Mucosa of descending colon (tissue), 3 donors: ENCODE measurements around the gene MCM7. TPM values are rescaled to one million over a fixed set of nuclear protein-coding genes. Genes with fewer than 3 reads are reported as not detected.
A peak's percentile ranks its signal among the peaks of the same experiment; 100 is the strongest.

ENCODE experiments used
- ATAC-seq: fragments of 200-7000 bp; cut with Tn5 transposase; one replicate; pipeline ENCODE4 v1.9.1; 2020; ENCODE audit warnings: mild to moderate bottlenecking, moderate library complexity
- DNase-seq, 3 donors: peaks; one replicate each; pipeline ENCODE4 v3.0.0-alpha.2; 2020
- H3K36me3 ChIP-seq: fragments of 200-600 bp; one replicate; pipeline ENCODE4 v1.8.0; 2021; ENCODE audit warnings: low read depth, mild to moderate bottlenecking
- H3K4me1 ChIP-seq: fragments of 200-600 bp; one replicate; pipeline ENCODE4 v1.8.0; 2021; ENCODE audit warnings: low read depth, mild to moderate bottlenecking
- H3K4me3 ChIP-seq: fragments of 200-600 bp; one replicate; pipeline ENCODE4 v1.8.0; 2021; ENCODE audit warnings: mild to moderate bottlenecking
- H3K9me3 ChIP-seq: fragments of 200-600 bp; one replicate; pipeline ENCODE4 v1.8.0; 2021; ENCODE audit warnings: mild to moderate bottlenecking
- intact Hi-C, 2 donors: fragments of 100-400 bp; cut with DNase I in 1 of 2; cut with micrococcal nuclease in 1 of 2; formaldehyde crosslinking; loops; one replicate each; pipeline versions ENCODE4 v1.11.0 to v1.11.1; 2022; cut with DNase I, micrococcal nuclease
- total RNA-seq, 3 donors: library from RNA; stranded (reverse); fragmentation: NEBNext Ultra II Directional in 2 of 3; extraction: Animal tissue kit (Norgen Biotek cat#: 25700) in 2 of 3; gene quantifications; one replicate each; pipeline versions ENCODE4 v1.2.1 to v1.2.4, GENCODE V29; 2021 to 2023
- TF ChIP-seq, protein P1 (sequence below): fragments of 200-600 bp; IDR thresholded peaks from one replicate; pipeline ENCODE4 v1.8.0; 2022; ENCODE audit warnings: antibody characterized with exemption, mild to moderate bottlenecking
- donor health status: DM: no; HTN: no; CAD: no; lungs with moderate emphysema.
- donor health status: DM: no; HTN: no; CAD: no.
- donor health status: DM: no; HTN: yes; CAD: no.

The MCM7 gene
- total RNA-seq, 3 donors from 2014 or later, result 62.7 to 92.2 (median 65.5) TPM

DNA sequence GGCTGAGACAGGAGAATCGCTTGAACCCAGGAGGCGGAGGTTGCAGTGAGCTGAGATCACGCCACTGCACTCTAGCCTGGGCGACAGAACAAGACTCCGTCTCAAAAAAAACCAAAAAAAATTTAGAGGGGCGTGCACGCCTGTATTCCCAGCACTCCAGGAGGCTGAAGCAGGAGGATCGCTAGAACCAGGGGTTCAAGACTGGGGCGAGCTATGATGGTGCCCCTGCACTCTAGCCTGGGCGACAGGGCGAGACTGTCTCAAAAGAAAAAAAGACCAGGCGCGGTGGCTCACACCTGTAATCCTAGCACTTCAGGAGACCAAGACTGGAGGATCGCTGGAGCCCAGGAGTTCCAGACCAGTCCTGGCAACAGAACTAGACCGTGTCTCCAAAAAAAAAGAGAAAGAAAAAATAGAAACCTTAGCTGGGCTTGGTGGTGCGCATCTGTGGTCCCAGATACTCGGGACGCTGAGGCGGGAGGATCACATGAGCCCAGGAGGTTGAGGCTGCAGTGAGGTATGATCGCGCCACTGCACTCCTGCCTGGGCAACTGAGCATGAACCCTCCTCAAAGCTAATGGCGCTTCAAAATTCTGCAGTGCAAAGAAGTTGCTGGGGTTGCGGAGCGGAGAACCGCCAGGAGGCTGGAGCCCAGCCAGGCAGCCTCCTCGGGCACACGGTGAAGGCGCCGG, 25.2 kb upstream of the MCM7 start:
- H3K9me3 ChIP-seq, result no peaks in the 10 kb centered on the region
- ATAC-seq (peak; percentile 35), DNase-seq (peak in 1 of 3 donors; percentile 61)
- H3K4me1 ChIP-seq, result peaks cover 41% of the 10 kb centered on the region
- no peaks in the 10 kb centered on the region for H3K36me3 ChIP-seq
- H3K4me3 ChIP-seq, result peak overlapping the region; percentile 90
- intact Hi-C loops, result no loop called here
- TF ChIP-seq, protein P1, sequence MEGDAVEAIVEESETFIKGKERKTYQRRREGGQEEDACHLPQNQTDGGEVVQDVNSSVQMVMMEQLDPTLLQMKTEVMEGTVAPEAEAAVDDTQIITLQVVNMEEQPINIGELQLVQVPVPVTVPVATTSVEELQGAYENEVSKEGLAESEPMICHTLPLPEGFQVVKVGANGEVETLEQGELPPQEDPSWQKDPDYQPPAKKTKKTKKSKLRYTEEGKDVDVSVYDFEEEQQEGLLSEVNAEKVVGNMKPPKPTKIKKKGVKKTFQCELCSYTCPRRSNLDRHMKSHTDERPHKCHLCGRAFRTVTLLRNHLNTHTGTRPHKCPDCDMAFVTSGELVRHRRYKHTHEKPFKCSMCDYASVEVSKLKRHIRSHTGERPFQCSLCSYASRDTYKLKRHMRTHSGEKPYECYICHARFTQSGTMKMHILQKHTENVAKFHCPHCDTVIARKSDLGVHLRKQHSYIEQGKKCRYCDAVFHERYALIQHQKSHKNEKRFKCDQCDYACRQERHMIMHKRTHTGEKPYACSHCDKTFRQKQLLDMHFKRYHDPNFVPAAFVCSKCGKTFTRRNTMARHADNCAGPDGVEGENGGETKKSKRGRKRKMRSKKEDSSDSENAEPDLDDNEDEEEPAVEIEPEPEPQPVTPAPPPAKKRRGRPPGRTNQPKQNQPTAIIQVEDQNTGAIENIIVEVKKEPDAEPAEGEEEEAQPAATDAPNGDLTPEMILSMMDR, result no peak

DNA sequence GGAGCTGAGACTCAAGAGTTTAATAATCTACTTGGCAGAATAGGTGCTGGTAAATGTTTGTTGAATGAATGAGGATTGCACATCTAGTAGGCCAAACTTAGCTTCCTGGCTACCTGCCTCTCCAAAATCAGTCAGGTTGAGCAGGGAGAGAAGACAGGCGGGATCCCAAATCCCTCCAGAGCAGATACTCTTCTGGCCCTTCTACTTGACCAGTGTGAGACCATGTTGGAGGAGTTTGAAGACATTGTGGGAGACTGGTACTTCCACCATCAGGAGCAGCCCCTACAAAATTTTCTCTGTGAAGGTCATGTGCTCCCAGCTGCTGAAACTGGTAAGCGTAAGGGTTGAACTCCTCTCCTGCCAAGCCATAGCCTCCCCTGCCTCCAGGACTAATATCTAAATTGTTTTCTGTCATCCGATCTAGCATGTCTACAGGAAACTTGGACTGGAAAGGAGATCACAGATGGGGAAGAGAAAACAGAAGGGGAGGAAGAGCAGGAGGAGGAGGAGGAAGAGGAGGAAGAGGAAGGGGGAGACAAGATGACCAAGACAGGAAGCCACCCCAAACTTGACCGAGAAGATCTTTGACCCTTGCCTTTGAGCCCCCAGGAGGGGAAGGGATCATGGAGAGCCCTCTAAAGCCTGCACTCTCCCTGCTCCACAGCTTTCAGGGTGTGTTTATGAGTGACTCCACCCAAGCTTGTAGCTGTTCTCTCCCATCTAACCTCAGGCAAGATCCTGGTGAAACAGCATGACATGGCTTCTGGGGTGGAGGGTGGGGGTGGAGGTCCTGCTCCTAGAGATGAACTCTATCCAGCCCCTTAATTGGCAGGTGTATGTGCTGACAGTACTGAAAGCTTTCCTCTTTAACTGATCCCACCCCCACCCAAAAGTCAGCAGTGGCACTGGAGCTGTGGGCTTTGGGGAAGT, 23.4 kb upstream of the MCM7 start:
- Histone ChIP-seq H3K4me1 (peaks cover 41% of the 10 kb centered on the region), H3K9me3 (no peaks in the 10 kb centered on the region), H3K4me3 (no peak overlapping the region), H3K36me3 (no peaks in the 10 kb centered on the region)
- intact Hi-C loops, result no loop called here
- ATAC-seq (peak; percentile 45), DNase-seq (peak in 2 of 3 donors; percentile 53 to 69)
- TF ChIP-seq, protein P1, result no peak

DNA sequence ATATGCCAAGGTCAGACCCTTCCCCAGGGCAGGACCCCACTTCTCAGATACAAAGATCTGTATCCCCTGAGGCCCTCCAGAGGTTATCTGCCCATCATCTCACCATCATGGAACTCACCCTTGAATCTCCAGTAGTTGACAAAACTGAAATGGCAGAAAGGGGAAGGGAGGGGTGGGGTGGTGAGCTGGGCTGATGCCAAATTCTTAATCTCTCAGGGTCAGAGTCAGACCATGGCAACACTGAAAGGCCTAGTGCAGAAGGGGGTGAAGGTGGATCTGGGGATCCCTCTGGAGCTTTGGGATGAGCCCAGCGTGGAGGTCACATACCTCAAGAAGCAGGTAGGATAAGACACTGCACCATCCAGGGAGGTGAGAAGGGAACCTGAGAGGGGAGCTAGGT, 21.4 kb upstream of the MCM7 start:
- TF ChIP-seq, protein P1, result no peak
- ATAC-seq (no peak), DNase-seq (no peak)
- H3K4me3 ChIP-seq, result no peak overlapping the region
- peaks cover 42% of the 10 kb centered on the region for H3K4me1 ChIP-seq
- intact Hi-C loops, result no loop called here
- no peaks in the 10 kb centered on the region for H3K36me3 ChIP-seq
- H3K9me3 ChIP-seq, result no peaks in the 10 kb centered on the region

DNA sequence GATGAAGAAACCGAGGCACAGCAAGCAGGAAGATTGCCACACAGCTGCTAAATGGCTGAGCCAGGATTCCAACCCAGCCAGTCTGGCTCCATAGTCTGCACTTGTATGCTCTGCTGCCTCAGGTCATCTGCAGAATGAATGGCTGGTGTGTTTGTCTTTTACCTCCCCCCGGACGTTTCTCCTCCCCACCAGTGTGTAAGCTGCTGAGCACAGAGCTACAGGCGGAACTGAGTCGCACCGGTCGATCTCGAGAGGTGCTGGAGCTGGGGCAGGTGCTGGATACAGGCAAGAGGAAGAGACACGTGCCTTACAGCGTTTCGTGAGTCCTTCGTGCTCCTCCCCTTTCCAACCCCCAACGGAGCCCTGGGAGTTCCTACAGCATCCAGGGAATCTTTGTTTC, 20.9 kb upstream of the MCM7 start:
- H3K9me3 ChIP-seq, result no peaks in the 10 kb centered on the region
- no peak overlapping the region for H3K4me3 ChIP-seq
- no peak for ATAC-seq
- DNase-seq, result peak in 1 of 3 donors; percentile 57
- H3K4me1 ChIP-seq, result peaks cover 42% of the 10 kb centered on the region
- no peaks in the 10 kb centered on the region for H3K36me3 ChIP-seq
- TF ChIP-seq, protein P1, result no peak
- intact Hi-C loops, result no loop called here

DNA sequence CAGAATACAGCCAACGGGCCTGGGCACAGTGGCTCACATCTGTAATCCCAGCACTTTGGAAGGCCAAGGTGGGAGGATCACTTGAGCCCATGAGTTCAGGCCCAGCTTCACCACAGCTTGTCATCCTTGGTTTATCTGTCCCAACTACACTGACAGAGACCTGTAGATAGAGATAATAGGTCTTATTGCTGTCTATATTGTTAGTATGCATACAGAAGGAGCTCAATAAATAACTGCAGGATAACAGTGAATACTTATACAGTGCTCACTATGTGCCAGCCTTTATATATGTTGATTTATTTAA, 19.5 kb upstream of the MCM7 start:
- no peak overlapping the region for H3K4me3 ChIP-seq
- peaks cover 36% of the 10 kb centered on the region for H3K4me1 ChIP-seq
- TF ChIP-seq, protein P1, result no peak
- intact Hi-C loops, result no loop called here
- DNase-seq, result no peak
- H3K36me3 ChIP-seq, result no peaks in the 10 kb centered on the region
- H3K9me3 ChIP-seq, result no peaks in the 10 kb centered on the region
- ATAC-seq, result no peak
